NCI-H128 (cell line): ENCODE results near the gene CSF2.

Source experiments
- DNase-seq: peaks from one replicate; lab custom pipeline; 2025; ENCODE audit not compliant: unreplicated experiment; lab: John Stamatoyannopoulos, UW

Gene CSF2

DNA sequence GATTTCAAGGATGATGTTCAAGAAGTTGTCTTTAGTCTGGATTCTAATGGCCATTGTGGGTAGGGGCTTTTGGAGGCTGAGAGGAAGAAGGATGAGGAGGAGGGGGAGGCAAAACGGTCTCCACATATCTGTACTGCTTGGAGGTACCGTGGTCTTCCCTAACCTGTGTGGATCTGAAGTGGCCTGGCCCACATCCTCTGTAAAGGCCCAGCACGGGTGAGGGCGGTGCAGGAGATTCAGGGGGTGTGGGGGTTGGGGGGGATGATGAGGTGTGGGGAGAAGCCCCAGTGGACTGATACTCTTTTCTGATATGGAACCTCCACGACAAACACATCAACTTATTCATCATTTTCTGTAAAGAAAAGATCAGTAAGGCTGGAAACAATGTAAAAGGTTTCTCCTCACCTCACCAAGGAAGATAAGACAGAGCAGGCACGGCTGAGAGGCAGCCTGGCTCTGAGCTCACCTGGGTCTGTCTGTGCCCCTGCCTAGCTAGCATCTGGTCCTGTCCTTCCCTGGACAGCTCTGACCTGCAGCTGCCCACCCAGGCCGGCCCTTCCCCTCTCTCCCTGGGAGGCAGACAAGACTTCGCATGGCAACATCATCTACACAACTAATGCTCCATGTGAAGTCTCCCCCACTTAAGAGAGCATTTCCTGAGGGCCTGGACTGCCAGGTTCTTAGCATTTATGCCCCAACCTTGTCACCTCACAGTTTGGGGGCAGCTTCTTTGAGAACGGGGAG, 18.7 kb upstream of the CSF2 start:
- DNase-seq, result no peak

DNA sequence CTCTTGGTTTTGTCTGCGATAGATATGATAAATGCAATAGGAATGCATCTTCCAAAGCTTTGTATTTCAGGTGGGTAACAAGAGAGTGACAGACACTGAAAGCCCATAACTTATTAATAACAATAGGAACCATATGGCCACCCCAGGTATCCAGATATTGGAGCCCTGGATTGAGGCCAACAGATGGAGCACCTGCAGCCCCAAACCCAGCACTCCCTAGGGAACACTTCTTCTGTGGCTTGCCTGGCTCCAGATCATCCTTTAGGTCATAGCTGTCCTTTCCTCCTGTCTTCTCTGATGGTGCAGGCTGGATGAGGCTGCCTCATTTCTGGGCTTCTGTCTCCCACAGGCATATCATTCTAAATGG, 18.2 kb upstream of the CSF2 start:
- no peak for DNase-seq

DNA sequence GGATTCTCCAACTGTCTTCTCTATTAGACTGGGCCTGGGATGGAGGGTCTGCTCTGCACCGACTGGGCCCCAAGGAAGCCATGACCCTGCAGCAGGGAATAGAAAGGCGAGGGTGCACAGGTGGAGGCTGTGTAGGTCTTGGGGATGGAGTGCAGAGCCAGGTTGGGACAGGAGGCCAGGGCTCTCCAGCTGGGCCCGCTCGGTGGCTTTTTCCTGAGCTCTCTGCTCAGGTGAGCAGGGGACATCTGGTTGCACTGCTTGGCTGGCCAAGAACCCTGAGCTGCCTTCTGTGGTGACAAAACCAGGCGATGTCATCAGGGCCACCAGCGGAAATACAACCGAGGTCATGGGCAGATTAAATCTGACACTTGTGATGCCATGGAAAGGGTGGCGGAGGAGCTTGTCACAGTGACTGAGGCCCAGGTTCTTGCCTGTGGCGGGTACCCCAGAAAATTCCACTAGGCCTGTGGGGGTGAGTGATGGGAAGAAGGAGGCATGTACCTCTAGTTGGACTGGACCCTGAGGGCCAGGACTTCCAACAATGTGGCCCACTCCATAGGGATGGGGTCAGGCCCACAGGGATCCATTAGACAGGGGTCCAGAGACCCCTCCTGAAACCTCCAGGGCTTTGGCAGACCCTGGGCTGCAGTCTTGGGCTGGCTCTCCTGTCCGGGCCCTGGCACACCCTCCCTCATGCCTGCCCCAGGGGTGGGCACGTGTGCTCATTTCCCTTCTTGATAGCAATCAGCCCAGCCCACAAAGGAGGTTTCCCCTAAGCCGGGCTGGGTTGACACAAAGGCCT, 17.6 kb upstream of the CSF2 start:
- DNase-seq, result no peak

DNA sequence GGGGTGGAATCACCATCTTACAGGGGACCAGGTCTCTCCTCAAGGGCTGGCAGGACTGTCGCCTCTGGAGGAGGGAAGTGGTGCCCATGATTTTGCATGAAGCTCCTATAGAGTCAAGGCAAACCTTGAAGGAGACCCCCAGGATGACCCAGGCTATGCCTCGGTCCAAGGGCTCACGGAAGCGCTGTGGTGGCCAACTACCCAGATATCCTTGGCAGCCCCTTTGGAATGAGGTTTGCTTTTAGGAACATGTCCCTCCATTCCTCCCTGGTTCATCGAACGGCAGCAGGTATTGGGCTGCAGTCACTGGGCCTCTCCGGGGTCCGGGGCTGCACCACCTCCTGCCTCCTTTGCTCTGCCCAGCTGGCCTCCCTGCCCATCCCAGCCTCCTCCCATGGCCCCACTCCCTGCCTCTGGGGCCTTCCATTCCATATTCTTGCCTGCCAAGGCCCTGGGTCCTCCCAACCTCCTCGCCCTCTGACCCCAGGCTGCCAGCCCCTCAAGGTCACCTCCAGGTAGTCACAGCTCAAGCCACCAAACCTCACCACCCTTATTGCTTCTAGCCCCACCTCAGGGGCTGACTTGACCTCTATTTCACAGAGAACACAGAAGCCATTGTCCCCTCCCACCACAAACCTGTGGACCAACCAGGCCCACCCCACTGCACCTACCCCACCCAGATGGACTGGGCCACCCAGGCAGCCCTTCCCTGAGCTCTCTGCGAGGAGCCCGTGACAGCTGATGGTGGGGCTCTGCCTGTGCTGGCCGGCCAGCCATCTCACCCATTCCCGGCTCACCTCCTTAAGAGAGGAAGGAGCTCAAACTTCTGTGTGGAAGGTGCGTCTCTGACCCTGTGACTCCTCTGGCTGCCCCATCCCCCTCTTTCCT, 16.7 kb upstream of the CSF2 start:
- no peak for DNase-seq

DNA sequence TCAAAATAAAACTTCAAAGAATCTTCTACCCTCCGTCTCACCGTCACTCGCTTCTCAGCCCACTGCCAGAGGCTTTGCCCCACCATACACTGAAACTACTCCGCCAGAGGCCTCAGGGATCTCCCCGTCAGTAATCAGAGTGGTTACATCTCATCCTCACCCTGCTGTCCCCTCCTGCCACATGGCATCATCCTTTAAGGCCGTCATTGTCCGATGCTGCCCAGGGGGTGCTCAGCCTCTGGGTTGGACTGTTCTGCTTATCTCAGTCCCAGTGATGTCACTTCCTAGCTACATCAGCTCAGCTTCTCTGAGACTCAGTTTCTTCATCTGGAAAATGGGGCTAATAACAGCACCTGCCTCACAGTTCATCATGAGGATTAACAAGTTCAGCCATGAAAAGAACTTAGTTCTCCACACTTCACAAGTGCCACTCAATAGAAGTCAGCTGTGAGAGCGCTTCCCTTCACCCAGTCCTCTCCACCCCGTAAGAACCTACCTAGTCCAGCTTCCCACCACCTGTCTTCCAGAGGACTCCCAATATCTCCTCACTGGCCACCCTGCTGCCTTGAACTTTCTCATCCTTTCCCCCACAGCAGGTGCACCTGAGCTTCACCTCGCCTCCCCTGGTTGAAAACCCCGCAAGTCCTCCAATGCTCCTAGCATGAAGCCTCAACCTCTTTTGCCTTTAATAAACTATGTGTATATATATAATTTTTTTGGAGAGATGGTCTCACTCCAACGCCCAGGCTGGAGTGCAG, 15.9 kb upstream of the CSF2 start:
- no peak for DNase-seq

GRCh38 chr5:132058646-132059042, 14.9 kb upstream of the CSF2 start:
- no peak for DNase-seq

DNA sequence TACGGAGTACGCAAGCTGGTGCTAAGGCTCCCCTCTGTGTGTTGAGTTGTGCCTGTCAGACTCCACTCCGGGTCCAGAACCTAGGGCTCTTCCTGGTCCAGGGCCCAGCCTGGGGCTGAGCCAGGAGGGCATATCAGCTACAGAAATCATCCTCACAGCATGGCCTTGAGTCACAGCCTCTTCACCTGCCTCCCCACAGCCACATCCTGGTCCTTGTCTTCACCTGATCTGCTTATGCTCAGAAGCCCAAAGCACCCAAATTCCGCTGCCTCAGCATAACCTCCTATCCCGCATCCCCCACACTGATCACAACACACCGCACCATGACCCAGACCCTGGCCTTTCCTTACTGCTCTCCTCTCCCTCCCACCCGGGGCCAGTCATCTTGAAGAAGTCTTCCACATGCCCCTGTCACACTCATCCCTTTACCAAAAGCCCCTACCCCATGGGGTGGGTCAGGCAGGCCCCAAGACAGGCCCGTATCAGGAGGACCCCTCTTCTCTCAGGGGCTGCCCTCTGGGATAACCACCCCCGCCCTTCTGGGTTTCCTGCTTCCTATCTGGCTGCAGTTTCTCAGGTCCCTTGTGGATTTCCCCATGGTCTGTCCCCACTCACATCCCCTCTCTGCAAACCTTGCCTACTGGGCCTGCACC, 14.4 kb upstream of the CSF2 start:
- DNase-seq, result no peak

DNA sequence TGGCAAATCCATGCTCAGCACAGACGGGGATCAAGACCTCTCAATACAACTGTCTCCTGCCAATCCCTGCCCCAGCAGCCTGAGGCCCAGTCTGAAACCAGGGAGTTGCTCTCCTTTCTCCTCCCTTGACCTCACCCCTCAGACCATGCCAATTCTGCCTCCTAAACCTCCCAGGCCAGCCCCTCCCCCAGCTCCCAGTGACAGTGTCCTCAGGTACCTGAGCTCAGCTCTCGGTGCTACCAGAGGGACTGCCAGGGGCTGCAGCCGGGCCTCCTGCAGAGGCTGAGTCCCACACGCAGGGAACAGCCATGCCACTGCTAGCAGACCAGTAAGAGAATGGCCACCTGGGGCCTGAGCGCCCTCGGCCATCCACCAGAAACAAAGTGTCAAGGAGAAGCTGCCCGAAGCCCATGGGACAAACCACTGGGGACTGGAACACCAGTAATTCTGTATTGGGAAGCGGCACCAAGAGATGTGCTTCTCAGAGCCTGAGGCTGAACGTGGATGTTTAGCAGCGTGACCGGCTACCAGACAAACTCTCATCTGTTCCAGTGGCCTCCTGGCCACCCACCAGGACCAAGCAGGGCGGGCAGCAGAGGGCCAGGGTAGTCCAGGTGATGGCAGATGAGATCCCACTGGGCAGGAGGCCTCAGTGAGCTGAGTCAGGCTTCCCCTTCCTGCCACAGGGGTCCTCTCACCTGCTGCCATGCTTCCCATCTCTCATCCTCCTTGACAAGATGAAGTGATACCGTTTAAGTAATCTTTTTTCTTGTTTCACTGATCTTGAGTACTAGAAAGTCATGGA, 13.7 kb upstream of the CSF2 start:
- DNase-seq, result no peak

DNA sequence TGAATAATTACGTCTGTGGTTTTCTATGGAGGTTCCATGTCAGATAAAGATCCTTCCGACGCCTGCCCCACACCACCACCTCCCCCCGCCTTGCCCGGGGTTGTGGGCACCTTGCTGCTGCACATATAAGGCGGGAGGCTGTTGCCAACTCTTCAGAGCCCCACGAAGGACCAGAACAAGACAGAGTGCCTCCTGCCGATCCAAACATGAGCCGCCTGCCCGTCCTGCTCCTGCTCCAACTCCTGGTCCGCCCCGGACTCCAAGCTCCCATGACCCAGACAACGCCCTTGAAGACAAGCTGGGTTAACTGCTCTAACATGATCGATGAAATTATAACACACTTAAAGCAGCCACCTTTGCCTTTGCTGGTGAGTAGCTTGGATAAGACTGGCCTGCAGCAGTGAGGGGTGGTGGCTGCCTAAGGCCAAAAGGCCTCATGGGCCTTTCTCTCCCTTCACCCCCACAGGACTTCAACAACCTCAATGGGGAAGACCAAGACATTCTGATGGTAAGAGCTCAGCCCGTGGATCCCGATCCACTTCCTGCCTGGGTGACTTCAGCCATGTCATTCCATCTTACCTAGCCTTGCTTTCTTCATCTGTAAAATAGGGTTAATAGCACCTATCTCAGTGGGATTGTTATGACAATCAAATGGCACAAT, 13.0 kb upstream of the CSF2 start, which contains the start of gene IL3:
TSS of gene IL3 (plus strand) at position 155 of the 661 bp plus-strand sequence. CDS start at position 207, 52 bp downstream.
- no peak for DNase-seq

DNA sequence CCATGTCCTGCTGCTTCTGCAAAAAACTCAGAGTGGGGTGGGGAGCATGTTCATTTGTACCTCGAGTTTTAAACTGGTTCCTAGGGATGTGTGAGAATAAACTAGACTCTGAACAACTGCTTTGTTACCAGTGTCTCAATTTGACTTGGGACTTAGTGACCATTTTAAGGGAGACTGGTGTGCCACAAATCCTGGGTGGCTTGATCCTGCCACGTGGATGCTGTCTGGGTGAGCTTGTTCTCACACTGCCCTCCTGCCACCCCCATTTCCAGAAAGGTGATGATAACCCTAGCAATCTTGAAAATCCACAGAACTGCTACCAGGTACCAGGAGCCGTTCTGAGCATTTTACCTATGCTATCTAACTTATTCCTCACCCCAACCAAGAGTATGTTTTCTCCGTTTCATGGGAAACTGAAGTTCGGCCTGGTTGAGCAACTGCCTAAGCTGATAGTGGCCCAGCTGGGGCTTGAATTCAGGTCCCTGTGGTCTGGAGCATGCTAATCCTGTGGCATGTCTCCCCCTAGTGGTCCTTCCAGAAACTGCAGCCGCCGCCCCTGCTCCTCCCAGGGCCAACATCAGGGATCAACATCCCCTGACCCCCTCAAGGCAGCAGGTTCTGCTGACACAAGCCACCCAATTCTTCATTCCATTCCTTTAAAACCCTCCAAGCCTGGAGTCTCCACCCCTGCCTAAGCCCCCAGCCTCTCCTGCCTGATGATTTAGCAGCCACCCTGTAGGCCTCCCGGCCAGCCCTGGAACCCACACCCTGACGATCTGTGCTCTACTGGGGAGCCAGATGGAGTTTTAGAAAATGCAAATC, 10.3 kb upstream of the CSF2 start:
- DNase-seq, result no peak

DNA sequence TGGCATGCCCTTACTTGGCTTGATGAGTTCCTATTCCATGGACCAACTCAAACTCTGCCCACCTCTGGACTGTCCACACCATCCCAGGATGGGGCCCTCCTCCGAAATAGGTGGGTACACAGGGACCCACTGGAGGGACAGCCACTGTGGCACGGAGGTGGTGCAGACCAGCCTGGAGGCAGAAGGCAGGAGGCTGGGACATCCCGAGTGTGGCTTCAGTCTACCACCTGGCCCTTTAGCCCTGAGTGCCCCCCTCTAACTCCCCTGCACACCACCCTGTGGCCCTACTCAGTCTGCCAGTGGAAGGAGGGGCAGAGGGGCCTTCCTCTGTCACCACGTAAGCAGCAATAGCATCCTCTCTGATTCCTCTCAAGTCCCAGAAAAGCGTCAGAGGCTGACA, 9.4 kb upstream of the CSF2 start:
- DNase-seq, result no peak

GRCh38 chr5:132064738-132065331, 8.8 kb upstream of the CSF2 start:
- DNase-seq, result no peak

DNA sequence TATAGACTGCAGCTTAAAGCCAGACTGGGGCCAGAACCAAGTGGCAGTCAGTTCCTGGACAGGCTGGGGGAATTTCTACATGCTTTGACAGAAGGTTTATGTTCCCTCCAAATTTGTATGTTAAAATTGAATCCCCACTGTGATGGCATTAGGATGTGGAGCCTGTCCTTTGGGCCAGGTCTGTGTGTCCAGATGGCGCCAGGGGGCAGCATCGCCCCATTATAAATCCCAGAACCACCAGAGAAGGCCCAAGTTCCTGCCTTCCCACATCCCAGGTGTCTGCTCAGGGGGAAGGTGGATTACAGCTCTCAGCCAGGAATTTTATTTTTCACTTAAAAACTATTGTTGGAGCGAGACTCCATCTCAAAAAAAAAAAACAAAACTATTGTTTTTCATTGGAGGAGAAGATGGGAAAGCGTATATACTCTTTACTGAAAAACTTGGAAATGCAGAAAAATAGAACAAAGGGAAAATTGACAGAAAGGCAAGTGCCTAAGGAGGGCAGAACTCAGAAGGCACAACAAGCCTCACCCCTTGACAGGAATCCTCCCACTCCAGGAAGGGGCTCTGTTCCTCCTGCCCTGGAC, 8.1 kb upstream of the CSF2 start:
- no peak for DNase-seq

DNA sequence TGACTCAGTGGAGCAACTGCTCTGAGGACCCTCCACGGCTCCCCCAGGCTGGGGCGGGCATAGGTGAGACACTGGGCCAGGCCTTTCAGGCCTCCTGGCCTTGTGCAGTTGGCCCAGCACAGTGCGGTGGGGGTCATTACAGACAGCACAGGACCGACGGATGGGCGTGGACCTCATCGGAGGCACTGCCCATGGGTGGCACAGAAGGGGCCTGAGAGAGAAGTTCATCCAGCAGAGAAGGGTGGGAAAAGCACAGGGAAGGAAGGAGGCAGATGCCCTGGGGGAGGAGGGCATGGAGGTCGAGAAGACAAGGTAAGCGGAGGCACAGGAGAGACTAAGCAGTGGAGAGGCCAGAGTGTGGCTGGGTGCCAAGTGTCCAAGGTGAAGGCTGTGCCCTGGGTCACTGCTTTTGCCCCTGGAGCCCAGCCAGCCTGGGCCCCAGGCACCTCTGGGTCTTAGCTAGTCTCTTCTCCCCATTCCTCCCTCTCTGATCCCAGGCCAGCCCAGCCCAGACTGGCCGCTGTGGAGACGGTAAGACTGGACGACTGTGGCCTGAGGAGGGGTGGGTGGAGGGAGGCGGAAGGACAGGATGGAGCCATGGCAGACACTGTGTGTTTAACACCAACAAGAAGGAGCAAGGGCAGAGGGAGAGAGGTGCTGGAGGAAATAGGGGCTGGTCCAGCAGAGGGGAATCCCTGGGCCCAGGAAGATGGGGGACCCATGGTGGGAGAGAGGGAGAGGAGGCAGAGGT, 7.5 kb upstream of the CSF2 start:
- DNase-seq, result no peak

DNA sequence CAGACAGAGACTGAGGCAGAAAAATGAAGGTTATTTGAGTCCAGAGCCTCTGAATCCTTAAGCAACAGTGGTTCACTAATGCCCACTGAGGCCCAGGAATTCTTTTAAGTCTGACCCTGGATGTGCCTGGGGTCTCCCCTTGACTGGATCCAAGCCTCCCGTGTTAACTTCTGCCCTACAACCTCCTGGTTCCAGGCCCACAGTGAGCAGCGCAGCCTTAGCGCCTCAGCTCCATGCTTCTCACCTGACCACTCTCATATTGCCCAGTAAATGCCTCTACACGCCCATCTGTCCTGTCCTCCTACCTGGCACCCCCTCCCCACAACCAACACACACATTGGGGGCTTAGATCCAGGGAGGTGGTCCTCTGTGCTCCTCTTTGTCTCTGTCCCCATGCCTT, 6.7 kb upstream of the CSF2 start:
- no peak for DNase-seq

GRCh38 chr5:132067451-132067850, 6.1 kb upstream of the CSF2 start:
- no peak for DNase-seq
